Skeletal muscle satellite cell (primary cell): ENCODE measurements around the gene LCLAT1.

Experiments used
- H3K27me3 ChIP-seq: 2 replicates; pipeline ENCODE4 v1.7.0; 2013; ENCODE audit warnings: low read length; ENCODE audit not compliant: control insufficient read depth, insufficient read depth
- H3K36me3 ChIP-seq: 2 replicates; pipeline ENCODE4 v1.7.0; 2013; ENCODE audit warnings: mild to moderate bottlenecking, control low read depth, low read length; ENCODE audit not compliant: insufficient read depth
- H3K4me1 ChIP-seq: 2 replicates; pipeline ENCODE4 v1.7.0; 2013; ENCODE audit warnings: low read length; ENCODE audit not compliant: control insufficient read depth, insufficient read depth
- H3K4me2 ChIP-seq: 2 replicates; pipeline ENCODE4 v1.7.0; 2013; ENCODE audit warnings: mild to moderate bottlenecking, low read length
- H3K4me3 ChIP-seq: 2 replicates; pipeline ENCODE4 v1.7.0; 2013; ENCODE audit warnings: low read length
- H3K9ac ChIP-seq: 2 replicates; pipeline ENCODE4 v1.7.0; 2013; ENCODE audit warnings: mild to moderate bottlenecking, low read depth, low read length, moderate library complexity
- H3K9me3 ChIP-seq: replicated peaks from 2 replicates; pipeline ENCODE4 v1.7.0; 2013; ENCODE audit warnings: mild to moderate bottlenecking, control low read depth, low read length

The LCLAT1 gene

GRCh38 chr2:30480703-30481322 lies 33.8 kb downstream of the LCLAT1 start:
- H3K36me3 ChIP-seq, result no peaks in the 10 kb centered on the region
- H3K4me1 ChIP-seq, result no peaks in the 10 kb centered on the region
- H3K27me3 ChIP-seq, result no peaks in the 10 kb centered on the region
- no peak overlapping the region for H3K9ac ChIP-seq
- no peak overlapping the region for H3K4me2 ChIP-seq
- H3K9me3 ChIP-seq, result no peaks in the 10 kb centered on the region
- H3K4me3 ChIP-seq, result no peak overlapping the region

DNA sequence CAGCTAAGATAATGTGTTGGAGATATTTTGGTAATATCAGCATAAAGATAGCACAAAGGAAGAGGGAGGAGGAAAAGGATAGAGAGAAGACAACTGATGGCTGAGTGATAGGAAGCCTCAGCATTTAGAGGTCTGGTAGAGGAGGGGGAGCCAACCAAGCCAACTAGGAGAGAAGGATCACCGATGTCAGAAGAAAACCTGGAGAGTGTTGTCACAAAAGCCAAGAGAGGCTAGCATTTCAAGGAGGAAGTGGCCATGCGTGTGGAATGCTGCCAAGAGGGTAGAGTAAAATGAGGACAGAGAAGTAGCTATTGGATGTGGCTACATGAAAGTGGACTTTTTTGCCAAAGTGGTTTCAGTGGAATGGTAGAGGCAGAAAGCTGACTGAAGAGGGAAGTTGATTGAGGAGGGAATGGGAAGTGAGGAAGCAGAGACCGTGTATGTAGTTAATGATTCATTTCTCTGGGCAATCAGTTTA lies 34.3 kb downstream of the LCLAT1 start:
- no peaks in the 10 kb centered on the region for H3K36me3 ChIP-seq
- H3K9ac ChIP-seq, result no peak overlapping the region
- H3K27me3 ChIP-seq, result no peaks in the 10 kb centered on the region
- no peaks in the 10 kb centered on the region for H3K4me1 ChIP-seq
- H3K9me3 ChIP-seq, result no peaks in the 10 kb centered on the region
- H3K4me3 ChIP-seq, result no peak overlapping the region
- no peak overlapping the region for H3K4me2 ChIP-seq

GRCh38 chr2:30482011-30482410 lies 35.0 kb downstream of the LCLAT1 start:
- no peak overlapping the region for H3K4me2 ChIP-seq
- H3K4me3 ChIP-seq, result no peak overlapping the region
- no peaks in the 10 kb centered on the region for H3K9me3 ChIP-seq
- no peaks in the 10 kb centered on the region for H3K27me3 ChIP-seq
- no peak overlapping the region for H3K9ac ChIP-seq
- no peaks in the 10 kb centered on the region for H3K4me1 ChIP-seq
- H3K36me3 ChIP-seq, result no peaks in the 10 kb centered on the region

DNA sequence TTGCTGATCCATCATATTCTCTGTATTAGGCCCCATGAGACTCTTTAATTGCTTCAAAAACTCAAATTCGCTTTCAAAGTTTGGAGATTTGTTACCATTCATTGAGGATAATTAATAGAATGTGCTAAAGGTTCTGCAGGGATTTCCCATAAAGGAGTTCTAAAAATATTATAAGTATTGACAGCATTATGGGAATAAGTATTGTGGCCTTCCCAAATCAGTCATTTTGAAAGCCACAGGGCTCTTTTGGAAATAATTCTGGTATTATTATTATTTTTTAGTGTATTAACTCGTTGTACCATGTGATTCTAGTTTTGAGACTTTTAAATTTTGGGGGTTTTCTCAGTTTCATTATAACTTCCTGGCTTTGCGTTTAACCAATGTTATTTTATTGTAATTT lies 37.1 kb downstream of the LCLAT1 start:
- H3K27me3 ChIP-seq, result no peaks in the 10 kb centered on the region
- H3K36me3 ChIP-seq, result no peaks in the 10 kb centered on the region
- no peak overlapping the region for H3K4me2 ChIP-seq
- H3K9me3 ChIP-seq, result no peaks in the 10 kb centered on the region
- no peak overlapping the region for H3K4me3 ChIP-seq
- H3K4me1 ChIP-seq, result no peaks in the 10 kb centered on the region
- H3K9ac ChIP-seq, result no peak overlapping the region

DNA sequence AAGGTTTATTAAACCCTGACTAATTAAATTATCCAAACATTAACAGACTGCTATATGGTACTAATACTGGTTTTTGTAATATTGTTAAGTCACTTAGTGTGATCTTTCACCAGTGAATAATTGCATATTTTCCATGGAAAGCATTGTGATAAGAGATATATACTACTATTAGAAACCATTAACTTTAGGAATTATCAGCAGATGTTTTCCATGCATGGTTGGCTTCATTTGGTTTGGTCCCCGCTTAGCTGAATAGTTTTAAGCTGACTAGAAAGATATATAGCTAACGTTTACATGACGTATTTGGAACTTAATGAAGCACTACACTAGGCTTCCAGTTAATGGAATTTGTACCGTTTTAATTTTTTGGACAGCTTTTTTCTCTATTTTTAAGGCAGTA lies 37.9 kb downstream of the LCLAT1 start:
- Histone ChIP-seq H3K9ac (no peak overlapping the region), H3K36me3 (no peaks in the 10 kb centered on the region), H3K4me1 (no peaks in the 10 kb centered on the region), H3K9me3 (no peaks in the 10 kb centered on the region), H3K4me2 (no peak overlapping the region), H3K27me3 (no peaks in the 10 kb centered on the region), H3K4me3 (no peak overlapping the region)

- Histone ChIP-seq H3K9me3 (no peaks in the 10 kb centered on the region), H3K27me3 (no peaks in the 10 kb centered on the region), H3K4me3 (no peak overlapping the region), H3K9ac (no peak overlapping the region), H3K36me3 (no peaks in the 10 kb centered on the region), H3K4me1 (no peaks in the 10 kb centered on the region), H3K4me2 (no peak overlapping the region)
These were observed 39.6 kb downstream of the LCLAT1 start for GRCh38 chr2:30486655-30487054.

DNA sequence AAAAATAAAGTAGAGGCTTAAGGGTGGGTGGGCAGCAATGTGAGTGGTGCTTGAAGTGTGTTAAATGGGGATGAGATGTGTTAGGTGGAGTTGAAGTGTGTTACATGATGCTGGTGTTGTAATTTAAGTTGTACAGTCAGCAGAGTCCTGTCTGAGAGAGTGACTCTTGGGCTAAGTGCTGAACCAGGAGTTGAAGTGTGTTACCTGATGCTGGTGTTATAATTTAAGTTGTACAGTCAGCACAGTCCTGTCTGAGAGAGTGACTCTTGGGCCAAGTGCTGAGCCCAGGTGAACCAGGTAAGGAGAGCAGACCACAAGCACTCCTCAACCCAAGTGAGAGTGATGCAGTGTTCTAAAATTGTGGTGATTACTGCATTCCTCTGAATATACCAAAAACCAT lies 40.6 kb downstream of the LCLAT1 start:
- peaks cover 2% of the 10 kb centered on the region for H3K4me1 ChIP-seq
- no peaks in the 10 kb centered on the region for H3K9me3 ChIP-seq
- no peaks in the 10 kb centered on the region for H3K27me3 ChIP-seq
- H3K36me3 ChIP-seq, result no peaks in the 10 kb centered on the region
- H3K4me3 ChIP-seq, result no peak overlapping the region
- H3K4me2 ChIP-seq, result no peak overlapping the region
- H3K9ac ChIP-seq, result no peak overlapping the region

DNA sequence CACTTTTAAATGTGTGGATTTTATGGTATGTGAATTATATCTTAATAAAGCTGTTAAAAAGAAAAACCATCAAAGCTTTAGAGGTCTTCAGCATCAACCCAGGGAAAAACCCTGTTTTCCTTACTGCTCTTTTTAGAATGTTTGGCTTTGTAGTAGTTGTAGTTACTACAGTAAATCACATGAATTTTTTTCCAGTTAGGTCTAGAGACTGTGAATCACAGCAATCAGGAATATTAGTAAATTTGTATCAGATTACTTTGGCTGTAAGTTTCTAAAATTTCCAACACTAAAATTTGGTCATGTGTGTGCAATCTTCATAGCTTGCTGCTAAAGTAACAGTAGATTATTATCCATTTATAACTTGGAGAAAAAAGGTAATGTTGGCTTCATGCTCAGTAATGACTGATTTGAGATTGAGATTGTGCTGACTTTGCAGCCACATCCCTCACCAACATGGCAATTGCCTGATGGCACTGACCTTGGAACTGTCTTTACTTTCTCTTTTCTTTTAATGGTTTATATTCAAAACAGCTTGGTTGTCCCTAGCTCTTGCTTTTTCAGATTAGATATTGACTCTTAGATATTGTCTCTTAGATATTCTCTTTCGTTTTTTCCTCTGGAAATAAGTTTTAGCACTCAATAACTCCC lies 41.1 kb downstream of the LCLAT1 start:
- Histone ChIP-seq H3K36me3 (no peaks in the 10 kb centered on the region), H3K9ac (no peak overlapping the region), H3K4me2 (no peak overlapping the region), H3K27me3 (no peaks in the 10 kb centered on the region), H3K4me3 (no peak overlapping the region), H3K9me3 (no peaks in the 10 kb centered on the region), H3K4me1 (peaks cover 7% of the 10 kb centered on the region)

DNA sequence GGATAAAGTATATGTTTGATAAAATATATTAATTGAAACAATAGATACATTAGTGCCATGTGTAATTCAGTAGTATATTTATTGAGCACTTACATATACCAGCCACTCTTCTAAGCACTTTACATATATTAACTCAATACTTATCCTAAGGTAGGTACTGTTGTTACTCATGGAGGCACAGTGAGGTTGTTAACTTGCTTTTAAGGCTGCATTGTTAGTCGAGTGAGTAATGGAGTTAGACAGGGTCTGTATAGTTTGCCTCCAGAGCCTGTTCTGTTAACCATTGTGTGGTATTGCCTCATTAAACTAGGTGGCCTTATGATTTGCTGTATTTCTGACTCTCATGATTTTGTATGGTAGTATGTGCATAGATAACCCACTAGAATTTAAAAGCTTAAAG lies 44.2 kb downstream of the LCLAT1 start:
- Histone ChIP-seq H3K4me1 (peaks cover 7% of the 10 kb centered on the region), H3K4me2 (no peak overlapping the region), H3K9me3 (no peaks in the 10 kb centered on the region), H3K27me3 (no peaks in the 10 kb centered on the region), H3K4me3 (no peak overlapping the region), H3K9ac (no peak overlapping the region), H3K36me3 (no peaks in the 10 kb centered on the region)

DNA sequence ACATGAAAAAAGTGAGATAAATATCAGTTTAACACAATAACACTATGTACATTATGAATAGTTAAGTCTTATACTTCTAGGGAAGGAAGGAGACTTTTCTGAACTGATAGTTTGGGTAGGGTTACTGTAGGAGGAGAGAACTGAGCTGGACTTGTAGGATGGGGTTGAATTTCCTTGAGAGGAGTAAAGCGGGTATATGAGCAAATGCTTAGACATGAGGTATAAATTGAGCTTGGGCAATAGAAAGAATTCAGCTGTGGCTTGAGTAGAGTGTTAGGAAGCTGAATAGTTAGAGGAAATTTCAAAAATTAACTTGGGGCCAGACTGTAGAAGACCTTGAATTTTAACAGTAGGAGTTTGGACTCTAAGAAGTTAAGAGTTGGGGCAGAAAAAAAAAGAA lies 45.1 kb downstream of the LCLAT1 start:
- Histone ChIP-seq H3K4me3 (no peak overlapping the region), H3K9me3 (no peaks in the 10 kb centered on the region), H3K9ac (no peak overlapping the region), H3K36me3 (no peaks in the 10 kb centered on the region), H3K4me2 (no peak overlapping the region), H3K4me1 (peaks cover 7% of the 10 kb centered on the region), H3K27me3 (no peaks in the 10 kb centered on the region)

DNA sequence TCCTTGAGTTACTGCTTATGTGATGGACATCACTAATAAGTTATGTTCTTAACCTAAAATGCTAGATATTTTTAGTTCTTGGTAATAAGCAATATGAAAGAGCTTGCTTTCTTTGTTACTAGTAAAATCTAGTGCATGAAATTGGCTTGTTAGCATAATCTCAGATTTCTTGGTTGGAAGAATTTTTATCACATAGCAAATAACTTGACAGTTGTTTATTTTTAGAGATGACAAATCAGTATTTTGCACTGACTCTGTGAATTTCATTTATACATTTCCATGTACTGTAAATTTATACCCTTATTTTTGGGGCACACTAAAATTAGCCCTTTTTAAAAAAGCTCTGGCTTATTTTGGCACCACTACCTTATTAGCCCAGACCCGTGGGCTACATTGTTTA lies 45.6 kb downstream of the LCLAT1 start:
- H3K4me1 ChIP-seq, result peaks cover 7% of the 10 kb centered on the region
- no peaks in the 10 kb centered on the region for H3K36me3 ChIP-seq
- no peaks in the 10 kb centered on the region for H3K27me3 ChIP-seq
- H3K9ac ChIP-seq, result no peak overlapping the region
- no peak overlapping the region for H3K4me2 ChIP-seq
- no peaks in the 10 kb centered on the region for H3K9me3 ChIP-seq
- H3K4me3 ChIP-seq, result no peak overlapping the region

DNA sequence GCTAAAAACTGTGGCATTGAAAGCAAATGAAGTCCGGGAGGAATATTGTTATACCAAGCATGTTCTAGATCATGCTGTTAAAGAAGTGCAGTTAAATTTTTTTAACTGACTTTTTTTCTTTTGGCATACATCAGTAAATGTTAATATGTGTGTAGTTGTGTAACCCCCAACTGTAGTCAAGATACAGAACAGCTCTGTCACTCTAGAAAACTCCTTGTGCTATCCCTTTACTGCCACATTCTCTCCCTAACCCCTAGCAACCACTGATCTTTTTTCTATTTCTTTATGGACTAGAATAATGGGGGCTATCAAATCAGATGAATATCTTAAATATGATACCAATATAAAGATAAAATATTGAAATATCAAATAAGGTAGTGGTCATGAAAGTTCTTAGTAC lies 46.4 kb downstream of the LCLAT1 start:
- H3K4me1 ChIP-seq, result peaks cover 7% of the 10 kb centered on the region
- no peaks in the 10 kb centered on the region for H3K27me3 ChIP-seq
- H3K9ac ChIP-seq, result no peak overlapping the region
- no peaks in the 10 kb centered on the region for H3K36me3 ChIP-seq
- H3K4me3 ChIP-seq, result no peak overlapping the region
- no peak overlapping the region for H3K4me2 ChIP-seq
- no peaks in the 10 kb centered on the region for H3K9me3 ChIP-seq
